ENCODE results near the gene KDM4C.
"Not testable (repeated sequence)": the region's sequence is repeated elsewhere in the genome, so short reads cannot be mapped to it uniquely, and the experiment has no call there.

GRCh38 chr9:6748861-6749260, 8.9 kb upstream of the KDM4C start:
- not testable (repeated sequence) for TF ChIP-seq POLR2A, CTCF (IDR thresholded peaks at IDR 0.05)

Measured in heart left ventricle (tissue), 13 donors.